Bone marrow (tissue), 2 donors: ENCODE results near the gene TST.

ENCODE experiments used
- DNase-seq, 2 donors: peaks; one replicate each; lab custom pipeline; 2025; lab: John Stamatoyannopoulos, UW

The TST gene

GRCh38 chr22:37032134-37032534 is 12.9 kb upstream of the TST start:
- DNase-seq: no peak

GRCh38 chr22:37030560-37031281 is 11.5 kb upstream of the TST start:
- DNase-seq: no peak

GRCh38 chr22:37028692-37029674 is 9.7 kb upstream of the TST start:
- no peak for DNase-seq

- no peak for DNase-seq
Measured at GRCh38 chr22:37027556-37027955, 8.3 kb upstream of the TST start.

- no peak for DNase-seq
Measured at GRCh38 chr22:37026325-37026724, 7.1 kb upstream of the TST start.

- no peak for DNase-seq
Measured at GRCh38 chr22:37025500-37026070, 6.3 kb upstream of the TST start.

GRCh38 chr22:37024339-37025157 is 5.3 kb upstream of the TST start:
- DNase-seq: no peak

- no peak for DNase-seq
Measured at GRCh38 chr22:37023743-37024338, 4.6 kb upstream of the TST start.

- no peak for DNase-seq
Measured at GRCh38 chr22:37022483-37023337, 3.5 kb upstream of the TST start.

- DNase-seq: peak; percentile 25 to 31
Measured at GRCh38 chr22:37021710-37022482, 2.6 kb upstream of the TST start.

- no peak for DNase-seq
Measured at GRCh38 chr22:37021041-37021440, 1.8 kb upstream of the TST start.

- DNase-seq: no peak
Measured at GRCh38 chr22:37020192-37020479, 889 bp upstream of the TST start.

GRCh38 chr22:37018815-37019308 is 385 bp downstream of the TST start:
- DNase-seq: peak in 1 of 2 donors; percentile 57

- DNase-seq: no peak
Measured at GRCh38 chr22:37018086-37018814, 997 bp downstream of the TST start.

GRCh38 chr22:37017356-37017755 is 1.9 kb downstream of the TST start:
- no peak for DNase-seq

GRCh38 chr22:37016134-37016910 is 2.9 kb downstream of the TST start:
- no peak for DNase-seq

GRCh38 chr22:37015587-37015878 is 3.7 kb downstream of the TST start:
- no peak for DNase-seq

- DNase-seq: no peak
Measured at GRCh38 chr22:37014835-37015586, 4.2 kb downstream of the TST start.
